Right lobe of liver (tissue), 6 donors: Measurements from ENCODE around the gene FXYD7. TPM values are rescaled to one million over a fixed set of nuclear protein-coding genes. Genes with fewer than 3 reads are reported as not detected.

Experiments
- ATAC-seq, 4 donors: fragments of 200-7000 bp; cut with Tn5 transposase; one replicate each; pipeline ENCODE4 v1.9.1; 2020; ENCODE audit warnings: mild to moderate bottlenecking in 4 of 4, moderate library complexity in 4 of 4
- DNase-seq, 3 donors: peaks; one replicate each; pipeline ENCODE4 v3.0.0-alpha.2; 2020
- H3K27ac ChIP-seq, 3 donors: fragments of 200-600 bp; one replicate each; pipeline ENCODE4 v1.8.0; 2022
- H3K27me3 ChIP-seq, 2 donors: fragments of 200-600 bp; one replicate each; pipeline ENCODE4 v1.8.0; 2022
- H3K36me3 ChIP-seq, 4 donors: fragments of 200-600 bp; sonication (generic) in 1 of 4; one replicate each; pipeline versions ENCODE4 v1.5.1 to v1.8.0; 2017 to 2022; ENCODE audit warnings: control low read depth in 1 of 4
- H3K4me1 ChIP-seq, 4 donors: fragments of 200-600 bp; sonication (generic) in 1 of 4; one replicate each; pipeline versions ENCODE4 v1.5.1 to v1.8.0; 2017 to 2022; ENCODE audit warnings: control low read depth in 1 of 4
- H3K4me3 ChIP-seq, 3 donors: fragments of 200-600 bp; one replicate each; pipeline ENCODE4 v1.8.0; 2022
- H3K9me3 ChIP-seq, 4 donors: fragments of 200-600 bp; sonication (generic) in 1 of 4; one replicate each; pipeline versions ENCODE4 v1.5.1 to v1.8.0; 2017 to 2022; ENCODE audit warnings: control low read depth in 1 of 4
- CTCF ChIP-seq, 4 donors: fragments of 200-600 bp in 3 of 4; fragments of 450-650 bp in 1 of 4; IDR thresholded peaks; one replicate each; pipeline versions ENCODE4 v1.5.1 to v1.8.0; 2016 to 2022; ENCODE audit warnings: antibody characterized with exemption in 4 of 4, mild to moderate bottlenecking in 2 of 4
- POLR2A ChIP-seq: fragments of 450-650 bp; IDR thresholded peaks from one replicate; pipeline ENCODE4 v1.6.1; 2017; ENCODE audit warnings: antibody characterized with exemption, mild to moderate bottlenecking
- WGBS: methylation state at CpG from one replicate; pipeline ENCODE4 v1.1.6; 2018; ENCODE audit warnings: low coverage, low lambda C conversion rate; ENCODE audit not compliant: insufficient coverage; ENCODE audit errors: missing lambda C conversion rate; 5-methylcytosine and 5-hydroxymethylcytosine counted together
- intact Hi-C, 2 donors: fragments of 100-400 bp; cut with DNase I; formaldehyde crosslinking; loops; one replicate each; pipeline versions ENCODE4 v1.11.2 to v1.14.1; 2022
- total RNA-seq, 6 experiments: library from RNA; depleted of rRNA in 2 of 6; stranded (reverse); fragments of >200 nt in 2 of 6; fragmentation: NEBNext Ultra II Directional in 3 of 6; extraction: Animal tissue kit (Norgen Biotek cat#: 25700) in 3 of 6; gene quantifications; one replicate each; pipeline versions ENCODE4 v1.1.0 to v1.2.4, GENCODE V29; 2016 to 2023
- donor health status: DM: no; HTN: yes; CAD: no.
- donor health status: DM: no; HTN: no; CAD: no.
- donor health status: DM: no; HTN: no; CAD: no.
- donor health status: DM: no; HTN: yes; CAD: no.
- donor health status: DM: no; HTN: yes; CAD: no.

Gene FXYD7
- total RNA-seq, 6 experiments from 2014 or later: 0.49 TPM; not detected in 5

- DNase-seq (no peak), ATAC-seq (peak in 3 of 4 donors; percentile 4 to 9 (median 7))
- Histone ChIP-seq H3K36me3 (no peaks in the 10 kb centered on the region), H3K9me3 (no peaks in the 10 kb centered on the region), H3K27me3 (peaks cover 0 to 6% of the 10 kb centered on the region in 2 donors), H3K4me1 (peaks cover 0 to 10% (median 0%) of the 10 kb centered on the region in 4 donors), H3K4me3 (peak overlapping the region; percentile 42 to 52 (median 48)), H3K27ac (peak overlapping the region in 2 of 3 donors; percentile 51 to 68)
- intact Hi-C loops: no loop called here
- TF ChIP-seq CTCF (IDR thresholded peaks at IDR 0.05): no peak
- no peak for TF ChIP-seq POLR2A
- 13% methylated on average over 3 of the region's 17 CpGs for WGBS
These were observed 12.4 kb downstream of the FXYD7 start for GRCh38 chr19:35155441-35155840.

- TF ChIP-seq POLR2A (no peak), CTCF (IDR thresholded peaks at IDR 0.05) (no peak)
- Histone ChIP-seq H3K27ac (no peak overlapping the region), H3K9me3 (no peaks in the 10 kb centered on the region), H3K4me3 (no peak overlapping the region), H3K36me3 (no peaks in the 10 kb centered on the region), H3K27me3 (peaks cover 0 to 6% of the 10 kb centered on the region in 2 donors), H3K4me1 (peaks cover 0 to 10% (median 0%) of the 10 kb centered on the region in 4 donors)
- intact Hi-C loops: no loop called here
- ATAC-seq (no peak), DNase-seq (no peak)
- 72% methylated on average over 4 of the region's 6 CpGs for WGBS
These were observed 13.1 kb downstream of the FXYD7 start for GRCh38 chr19:35155981-35156672.

GRCh38 chr19:35156673-35157014 lies 13.6 kb downstream of the FXYD7 start:
- H3K27ac ChIP-seq: no peak overlapping the region
- ATAC-seq (no peak), DNase-seq (no peak)
- peaks cover 0 to 10% (median 0%) of the 10 kb centered on the region in 4 donors for H3K4me1 ChIP-seq
- peaks cover 0 to 6% of the 10 kb centered on the region in 2 donors for H3K27me3 ChIP-seq
- no peak overlapping the region for H3K4me3 ChIP-seq
- no peaks in the 10 kb centered on the region for H3K36me3 ChIP-seq
- TF ChIP-seq POLR2A: no peak
- 82% methylated on average over 5 of the region's 7 CpGs for WGBS
- no peaks in the 10 kb centered on the region for H3K9me3 ChIP-seq
- intact Hi-C loops: no loop called here

GRCh38 chr19:35157431-35157830 lies 14.4 kb downstream of the FXYD7 start:
- H3K4me3 ChIP-seq: no peak overlapping the region
- no peak overlapping the region for H3K27ac ChIP-seq
- no peaks in the 10 kb centered on the region for H3K36me3 ChIP-seq
- intact Hi-C loops: no loop called here
- H3K4me1 ChIP-seq: peaks cover 0 to 10% (median 0%) of the 10 kb centered on the region in 4 donors
- no CpG with 5 or more reads among the region's 4 CpGs for WGBS
- no peak for TF ChIP-seq POLR2A
- TF ChIP-seq CTCF (IDR thresholded peaks at IDR 0.05): no peak
- no peaks in the 10 kb centered on the region for H3K9me3 ChIP-seq
- DNase-seq (no peak), ATAC-seq (no peak)
- H3K27me3 ChIP-seq: peaks cover 0 to 6% of the 10 kb centered on the region in 2 donors

GRCh38 chr19:35159606-35160005 lies 16.6 kb downstream of the FXYD7 start:
- H3K27ac ChIP-seq: no peak overlapping the region
- TF ChIP-seq POLR2A: no peak
- no peak for TF ChIP-seq CTCF (IDR thresholded peaks at IDR 0.05)
- H3K4me1 ChIP-seq: peaks cover 0 to 3% (median 0%) of the 10 kb centered on the region in 4 donors
- no peaks in the 10 kb centered on the region for H3K36me3 ChIP-seq
- DNase-seq: no peak
- 55% methylated on average over 5 of the region's 8 CpGs for WGBS
- peak in 1 of 4 donors; percentile 21 for ATAC-seq
- intact Hi-C loops: no loop called here
- no peaks in the 10 kb centered on the region for H3K27me3 ChIP-seq
- H3K4me3 ChIP-seq: no peak overlapping the region
- no peaks in the 10 kb centered on the region for H3K9me3 ChIP-seq
